NT2/D1 (cell line): ENCODE measurements around the gene SERTM2.

Source experiments
- YY1 ChIP-seq: IDR thresholded peaks from 2 replicates; pipeline ENCODE4 v1.6.1; 2011; ENCODE audit not compliant: insufficient read length, insufficient read depth
- ZNF274 ChIP-seq: IDR thresholded peaks from 2 replicates; pipeline ENCODE4 v1.6.1; 2011; ENCODE audit warnings: mild to moderate bottlenecking, low read depth, low read length

- TF ChIP-seq ZNF274, result no peak
- no peak for TF ChIP-seq YY1
Observed at GRCh38 chrX:111568354-111568753, 56.9 kb downstream of the SERTM2 start.
